ENCODE measurements around the gene FOXN3.

DNA sequence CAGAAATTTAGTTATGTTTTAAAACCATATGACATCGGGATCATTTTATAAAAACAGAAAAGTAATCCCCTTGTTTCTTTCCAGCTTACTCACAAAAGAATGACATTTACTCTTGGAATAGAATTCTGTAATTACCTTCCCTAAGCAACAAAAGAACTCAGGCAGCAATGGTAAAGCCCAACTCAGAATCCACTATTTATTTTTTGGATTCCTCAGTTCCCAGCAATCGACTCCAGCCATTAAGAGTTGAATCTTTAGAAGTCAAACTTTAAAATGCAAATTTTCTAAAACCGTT is 65.9 kb downstream of the FOXN3 start:
- TF ChIP-seq POLR2AphosphoS5 (IDR thresholded peaks at IDR 0.05; ENCODE audit: low read depth, low read length) (no peak), POLR2A (IDR thresholded peaks at IDR 0.05; ENCODE audit: low read depth, low read length) (no peak), TAF1 (IDR thresholded peaks at IDR 0.05; ENCODE audit: borderline replicate concordance, low read depth, low read length) (no peak)

All from GM12892 (cell line).